ENCODE results near the gene SUGCT. TPM values are rescaled to one million over a fixed set of nuclear protein-coding genes. Genes with fewer than 3 reads are reported as not detected.
"Not testable (repeated sequence)": the region's sequence is repeated elsewhere in the genome, so short reads cannot be mapped to it uniquely, and the experiment has no call there.

SUGCT gene
- total RNA-seq, 1 donor = 9.9 TPM

GRCh38 chr7:40263752-40264390 lies 129.1 kb downstream of the SUGCT start:
- DNase-seq (ENCODE audit: low read depth) = no peak
- no peak overlapping the region for H3K4me3 ChIP-seq (ENCODE audit: low read depth, low read length)
- TF ChIP-seq CTCF (IDR thresholded peaks at IDR 0.05; ENCODE audit: insufficient read depth, low read depth, low read length) = no peak

DNA sequence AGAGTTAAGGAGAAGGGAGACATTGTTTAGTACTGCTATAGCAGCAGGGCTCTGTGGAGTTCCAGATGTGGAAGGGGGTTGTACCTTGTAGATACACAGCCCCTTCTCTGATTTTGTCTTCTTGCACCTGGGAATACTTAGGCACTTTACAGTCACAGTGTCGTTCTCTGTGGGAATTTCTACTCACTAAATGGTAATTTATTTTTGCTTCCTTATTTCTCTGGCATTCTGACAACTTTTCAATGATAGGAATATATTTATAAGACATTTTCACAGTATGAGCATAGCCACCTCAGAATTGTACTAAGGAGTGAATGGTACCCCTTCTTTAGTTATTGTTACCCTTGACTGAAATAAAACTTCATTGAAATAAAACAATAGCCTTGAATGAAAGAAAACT lies 132.8 kb downstream of the SUGCT start:
- no peak overlapping the region for H3K4me3 ChIP-seq (ENCODE audit: low read depth, low read length)
- TF ChIP-seq CTCF (IDR thresholded peaks at IDR 0.05; ENCODE audit: insufficient read depth, low read depth, low read length) = no peak
- DNase-seq (ENCODE audit: low read depth) = no peak

DNA sequence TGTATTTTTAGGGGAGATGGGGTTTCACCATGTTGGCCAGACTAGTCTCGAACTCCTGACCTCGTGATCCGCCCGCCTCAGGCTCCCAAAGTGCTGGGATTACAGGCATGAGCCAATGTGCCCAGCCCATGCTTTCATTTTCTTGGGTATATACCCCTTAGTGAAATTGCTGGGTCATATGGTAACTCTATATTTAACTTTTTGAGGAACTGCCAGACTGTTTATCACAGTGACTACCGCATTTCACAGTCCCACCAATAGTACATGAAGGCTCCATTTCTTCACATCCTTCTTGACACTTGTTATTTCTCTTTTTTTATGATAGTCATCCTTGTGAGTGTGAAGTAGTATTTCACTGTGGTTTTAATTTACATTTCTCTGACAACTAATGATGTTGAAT lies 134.0 kb downstream of the SUGCT start:
- not testable (repeated sequence) for H3K4me3 ChIP-seq (ENCODE audit: low read depth, low read length); DNase-seq (ENCODE audit: low read depth)

DNA sequence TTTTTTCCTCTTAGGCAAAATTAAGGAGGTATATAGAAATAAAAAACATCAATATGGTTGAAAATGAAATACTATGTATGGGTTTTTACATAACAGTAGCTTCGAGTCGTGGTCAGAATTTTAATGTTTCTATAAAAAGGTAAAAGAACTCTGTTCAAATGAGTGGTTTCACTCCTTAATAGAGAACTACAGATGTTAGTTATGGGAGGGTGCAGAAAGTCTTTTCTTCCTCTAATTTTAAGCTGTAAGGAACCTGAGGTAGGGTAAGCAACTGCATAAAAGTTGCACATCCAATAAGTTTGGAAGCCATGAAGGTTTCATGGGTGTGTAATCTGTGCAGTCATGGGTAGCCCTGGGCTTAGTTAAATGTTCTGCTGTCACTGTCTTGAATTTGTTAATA lies 141.3 kb downstream of the SUGCT start:
- DNase-seq (ENCODE audit: low read depth) = no peak
- TF ChIP-seq CTCF (IDR thresholded peaks at IDR 0.05; ENCODE audit: insufficient read depth, low read depth, low read length) = no peak
- no peak overlapping the region for H3K4me3 ChIP-seq (ENCODE audit: low read depth, low read length)

- no peak for TF ChIP-seq CTCF (IDR thresholded peaks at IDR 0.05; ENCODE audit: insufficient read depth, low read depth, low read length)
- H3K4me3 ChIP-seq (ENCODE audit: low read depth, low read length) = no peak overlapping the region
- no peak for DNase-seq (ENCODE audit: low read depth)
Observed at GRCh38 chr7:40279991-40280390, 145.2 kb downstream of the SUGCT start.

- TF ChIP-seq CTCF (IDR thresholded peaks at IDR 0.05; ENCODE audit: insufficient read depth, low read depth, low read length) = no peak
- no peak overlapping the region for H3K4me3 ChIP-seq (ENCODE audit: low read depth, low read length)
- peak; percentile 39 for DNase-seq (ENCODE audit: low read depth)
Observed at GRCh38 chr7:40282858-40283257, 148.1 kb downstream of the SUGCT start.

DNA sequence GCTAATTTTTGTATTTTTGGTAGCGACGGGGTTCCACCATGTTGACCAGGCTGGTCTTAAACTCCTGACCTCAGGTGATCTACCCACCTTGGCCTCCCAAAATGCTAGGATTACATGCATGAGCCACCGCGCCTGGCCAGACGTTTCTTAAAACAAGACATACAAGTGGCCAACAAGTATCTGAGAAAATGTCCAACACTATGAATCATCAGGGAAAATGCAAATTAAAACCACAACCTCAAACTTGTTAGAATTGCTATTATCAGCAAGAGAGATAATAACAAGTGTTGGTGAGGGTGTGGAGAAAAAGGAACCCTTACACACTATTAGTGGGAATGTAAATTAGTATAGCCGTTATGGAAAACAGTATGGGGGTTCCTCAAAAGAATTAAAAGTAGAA lies 148.6 kb downstream of the SUGCT start:
- H3K4me3 ChIP-seq (ENCODE audit: low read depth, low read length) = no peak overlapping the region
- TF ChIP-seq CTCF (IDR thresholded peaks at IDR 0.05; ENCODE audit: insufficient read depth, low read depth, low read length) = no peak
- no peak for DNase-seq (ENCODE audit: low read depth)
